Measurements from ENCODE around the gene RFC1.

DNA sequence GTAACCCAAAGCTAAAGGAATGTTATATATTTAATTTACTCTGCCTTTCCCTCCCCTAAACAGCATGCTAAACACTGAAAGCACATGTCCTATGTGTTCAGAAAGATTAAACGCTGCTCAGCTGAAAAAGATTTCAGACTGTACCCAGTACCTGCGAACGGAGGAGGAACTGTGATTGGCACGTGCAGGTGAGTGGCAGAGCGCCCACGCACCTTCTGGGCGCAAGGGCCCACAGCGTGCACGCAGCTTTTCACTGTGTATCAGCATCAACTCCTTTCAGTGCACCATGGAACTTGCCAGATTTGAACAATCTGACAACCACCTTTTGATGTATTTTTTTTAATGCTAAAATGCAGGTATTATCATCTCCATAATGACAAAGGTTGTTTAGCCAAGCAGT is 87.7 kb downstream of the RFC1 start:
- TF ChIP-seq CTCF (IDR thresholded peaks at IDR 0.05) (no peak), POLR2A (IDR thresholded peaks at IDR 0.05) (no peak)
